Measurements from ENCODE around the gene SMIM38. TPM values are rescaled to one million over a fixed set of nuclear protein-coding genes. Genes with fewer than 3 reads are reported as not detected.

Gene SMIM38
- total RNA-seq, 4 donors from 2014 or later = 0.45 to 2.3 (median 2.0) TPM; not detected in 1

GRCh38 chr11:69187540-69188065 is 31.9 kb downstream of the SMIM38 start:
- Histone ChIP-seq H3K27me3 (no peaks in the 10 kb centered on the region), H3K36me3 (no peaks in the 10 kb centered on the region), H3K4me1 (no peaks in the 10 kb centered on the region), H3K27ac (no peak overlapping the region), H3K4me3 (replicated peaks in 1 of 3) (no peak overlapping the region), H3K9me3 (no peaks in the 10 kb centered on the region)
- TF ChIP-seq POLR2A (IDR thresholded peaks at IDR 0.05) = no peak
- no peak for TF ChIP-seq CTCF (IDR thresholded peaks at IDR 0.05)
- WGBS, 2 donors = 88 to 93% methylated on average over 7 of the region's 7 CpGs
- no peak for DNase-seq
- intact Hi-C loops (cut with DNase I) = no loop called here

GRCh38 chr11:69189059-69189458 is 33.3 kb downstream of the SMIM38 start:
- TF ChIP-seq CTCF (IDR thresholded peaks at IDR 0.05) (no peak), POLR2A (IDR thresholded peaks at IDR 0.05) (no peak)
- no peak for DNase-seq
- peaks cover 0 to 6% of the 10 kb centered on the region in 2 donors for H3K4me1 ChIP-seq
- H3K36me3 ChIP-seq = no peaks in the 10 kb centered on the region
- H3K4me3 ChIP-seq (replicated peaks in 1 of 3) = no peak overlapping the region
- WGBS, 2 donors = 79 to 81% methylated on average over 3 of the region's 3 CpGs
- H3K27ac ChIP-seq = no peak overlapping the region
- no peaks in the 10 kb centered on the region for H3K27me3 ChIP-seq
- intact Hi-C loops (cut with DNase I) = no loop called here
- H3K9me3 ChIP-seq = no peaks in the 10 kb centered on the region

- Histone ChIP-seq H3K27me3 (no peaks in the 10 kb centered on the region), H3K4me3 (replicated peaks in 1 of 3) (no peak overlapping the region), H3K36me3 (no peaks in the 10 kb centered on the region), H3K9me3 (no peaks in the 10 kb centered on the region), H3K4me1 (peaks cover 0 to 6% of the 10 kb centered on the region in 2 donors), H3K27ac (no peak overlapping the region)
- TF ChIP-seq POLR2A (IDR thresholded peaks at IDR 0.05) (no peak), CTCF (IDR thresholded peaks at IDR 0.05) (no peak)
- intact Hi-C loops (cut with DNase I) = no loop called here
- WGBS, 2 donors = 93 to 94% methylated on average over 15 to 18 of the region's 18 CpGs
- no peak for DNase-seq
Observed at GRCh38 chr11:69190796-69191536, 35.2 kb downstream of the SMIM38 start.

GRCh38 chr11:69192301-69192721 is 36.6 kb downstream of the SMIM38 start:
- Histone ChIP-seq H3K27me3 (no peaks in the 10 kb centered on the region), H3K27ac (no peak overlapping the region), H3K36me3 (no peaks in the 10 kb centered on the region), H3K9me3 (no peaks in the 10 kb centered on the region), H3K4me3 (replicated peaks in 1 of 3) (no peak overlapping the region), H3K4me1 (peaks cover 0 to 6% of the 10 kb centered on the region in 2 donors)
- WGBS, 2 donors = 70 to 82% methylated on average over 17 of the region's 17 CpGs
- no peak for TF ChIP-seq POLR2A (IDR thresholded peaks at IDR 0.05)
- no peak for TF ChIP-seq CTCF (IDR thresholded peaks at IDR 0.05)
- DNase-seq = no peak
- intact Hi-C loops (cut with DNase I) = no loop called here

- H3K4me1 ChIP-seq = peaks cover 0 to 6% of the 10 kb centered on the region in 2 donors
- intact Hi-C loops (cut with DNase I) = no loop called here
- H3K36me3 ChIP-seq = no peaks in the 10 kb centered on the region
- TF ChIP-seq POLR2A (IDR thresholded peaks at IDR 0.05) = no peak
- TF ChIP-seq CTCF (IDR thresholded peaks at IDR 0.05) = no peak
- no peak overlapping the region for H3K27ac ChIP-seq
- DNase-seq = peak; percentile 30 to 45
- 51 to 68% methylated on average over 4 to 5 of the region's 5 CpGs for whole genome bisulfite sequencing, 2 donors
- H3K4me3 ChIP-seq (replicated peaks in 1 of 3) = no peak overlapping the region
- H3K27me3 ChIP-seq = no peaks in the 10 kb centered on the region
- H3K9me3 ChIP-seq = no peaks in the 10 kb centered on the region
Observed at GRCh38 chr11:69193151-69193550, 37.4 kb downstream of the SMIM38 start.
